Measurements from ENCODE around the gene BANK1. TPM values are rescaled to one million over a fixed set of nuclear protein-coding genes. Genes with fewer than 3 reads are reported as not detected.

The BANK1 gene
- total RNA-seq, 3 donors from 2014 or later = 0.98 to 13.3 (median 2.0) TPM

DNA sequence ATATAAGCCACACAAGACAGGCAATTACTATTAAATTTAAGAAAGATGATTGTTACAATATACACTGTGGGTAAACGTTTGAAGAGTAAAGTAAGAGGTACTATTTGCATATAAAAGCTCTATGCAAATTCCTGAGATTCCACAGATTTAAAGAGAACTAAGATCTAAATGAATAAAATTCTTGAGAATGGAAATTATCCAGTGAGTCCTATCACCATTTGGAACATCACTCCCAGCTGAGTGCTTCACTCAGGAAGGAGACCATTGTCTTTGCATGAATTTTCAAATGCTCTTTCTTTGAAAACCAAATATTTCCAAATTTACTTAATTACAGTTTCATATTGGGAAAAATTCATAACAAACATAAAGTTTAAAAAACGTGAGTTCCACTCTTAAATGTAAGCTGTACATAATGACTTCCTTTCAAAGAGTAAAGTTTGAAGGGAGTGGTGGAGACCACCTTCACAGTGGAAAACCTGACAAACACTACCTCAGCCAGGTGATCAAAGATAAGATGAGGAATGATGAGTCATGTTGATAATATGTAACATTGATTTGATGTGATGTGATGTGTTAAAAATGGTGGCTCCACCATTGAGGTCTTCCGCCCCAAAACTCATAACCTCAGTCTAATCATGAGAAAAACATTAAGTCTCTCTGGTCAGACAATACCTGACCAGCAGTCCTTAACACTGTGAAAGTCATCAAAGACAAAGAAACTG, 159.9 kb downstream of the BANK1 start:
- no peaks in the 10 kb centered on the region for H3K36me3 ChIP-seq
- TF ChIP-seq, protein P1, sequence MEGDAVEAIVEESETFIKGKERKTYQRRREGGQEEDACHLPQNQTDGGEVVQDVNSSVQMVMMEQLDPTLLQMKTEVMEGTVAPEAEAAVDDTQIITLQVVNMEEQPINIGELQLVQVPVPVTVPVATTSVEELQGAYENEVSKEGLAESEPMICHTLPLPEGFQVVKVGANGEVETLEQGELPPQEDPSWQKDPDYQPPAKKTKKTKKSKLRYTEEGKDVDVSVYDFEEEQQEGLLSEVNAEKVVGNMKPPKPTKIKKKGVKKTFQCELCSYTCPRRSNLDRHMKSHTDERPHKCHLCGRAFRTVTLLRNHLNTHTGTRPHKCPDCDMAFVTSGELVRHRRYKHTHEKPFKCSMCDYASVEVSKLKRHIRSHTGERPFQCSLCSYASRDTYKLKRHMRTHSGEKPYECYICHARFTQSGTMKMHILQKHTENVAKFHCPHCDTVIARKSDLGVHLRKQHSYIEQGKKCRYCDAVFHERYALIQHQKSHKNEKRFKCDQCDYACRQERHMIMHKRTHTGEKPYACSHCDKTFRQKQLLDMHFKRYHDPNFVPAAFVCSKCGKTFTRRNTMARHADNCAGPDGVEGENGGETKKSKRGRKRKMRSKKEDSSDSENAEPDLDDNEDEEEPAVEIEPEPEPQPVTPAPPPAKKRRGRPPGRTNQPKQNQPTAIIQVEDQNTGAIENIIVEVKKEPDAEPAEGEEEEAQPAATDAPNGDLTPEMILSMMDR (IDR thresholded peaks at IDR 0.05) = no peak
- no peak for TF ChIP-seq POLR2A (IDR thresholded peaks at IDR 0.05)
- no peak for DNase-seq (ENCODE audit: low spot score in 2 of 2)
- no peaks in the 10 kb centered on the region for H3K27me3 ChIP-seq
- H3K4me3 ChIP-seq = no peak overlapping the region
- no peaks in the 10 kb centered on the region for H3K9me3 ChIP-seq
- intact Hi-C loops (cut with DNase I; ENCODE audit: low total_unique reads) = no loop called here
- no peaks in the 10 kb centered on the region for H3K4me1 ChIP-seq
- no peak overlapping the region for H3K27ac ChIP-seq

- TF ChIP-seq POLR2A (IDR thresholded peaks at IDR 0.05) (no peak), POLR2AphosphoS5 (IDR thresholded peaks at IDR 0.05) (no peak)
- TF ChIP-seq, protein P1 (IDR thresholded peaks at IDR 0.05) = no peak
- no peaks in the 10 kb centered on the region for H3K27me3 ChIP-seq
- H3K9me3 ChIP-seq = no peaks in the 10 kb centered on the region
- no peak overlapping the region for H3K4me3 ChIP-seq
- intact Hi-C loops (cut with DNase I; ENCODE audit: low total_unique reads) = no loop called here
- no peaks in the 10 kb centered on the region for H3K4me1 ChIP-seq
- no peaks in the 10 kb centered on the region for H3K36me3 ChIP-seq
- no peak overlapping the region for H3K27ac ChIP-seq
- no peak for DNase-seq (ENCODE audit: low spot score in 2 of 2)
These were observed 162.5 kb downstream of the BANK1 start for GRCh38 chr4:101952985-101953384.

DNA sequence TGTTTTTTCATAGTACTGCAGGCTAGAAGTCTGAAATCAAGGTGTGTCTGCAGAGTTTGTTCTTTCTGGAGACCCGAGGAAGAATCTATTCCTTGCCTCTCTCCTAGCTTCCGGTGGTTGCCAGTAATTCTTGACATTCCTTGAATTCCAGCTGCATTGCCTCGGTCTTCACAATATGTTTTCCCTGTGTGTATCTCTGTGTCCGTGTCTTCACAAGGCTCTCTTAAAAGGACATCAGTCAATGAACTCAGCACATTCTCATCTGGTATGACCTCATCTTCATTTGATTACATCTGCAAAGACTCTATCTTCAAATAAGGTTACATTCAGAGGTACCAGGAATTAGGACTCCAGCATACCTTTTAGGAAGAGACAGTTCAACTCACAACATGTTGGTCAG, 163.4 kb downstream of the BANK1 start:
- no peaks in the 10 kb centered on the region for H3K9me3 ChIP-seq
- TF ChIP-seq POLR2A (IDR thresholded peaks at IDR 0.05) (no peak), POLR2AphosphoS5 (IDR thresholded peaks at IDR 0.05) (no peak)
- TF ChIP-seq, protein P1 (IDR thresholded peaks at IDR 0.05) = no peak
- no peaks in the 10 kb centered on the region for H3K27me3 ChIP-seq
- no peaks in the 10 kb centered on the region for H3K4me1 ChIP-seq
- no peak overlapping the region for H3K27ac ChIP-seq
- H3K4me3 ChIP-seq = no peak overlapping the region
- intact Hi-C loops (cut with DNase I; ENCODE audit: low total_unique reads) = no loop called here
- no peak for DNase-seq (ENCODE audit: low spot score in 2 of 2)
- H3K36me3 ChIP-seq = no peaks in the 10 kb centered on the region

GRCh38 chr4:101954351-101954750, 163.8 kb downstream of the BANK1 start:
- intact Hi-C loops (cut with DNase I; ENCODE audit: low total_unique reads) = no loop called here
- Histone ChIP-seq H3K27me3 (no peaks in the 10 kb centered on the region), H3K36me3 (no peaks in the 10 kb centered on the region), H3K27ac (no peak overlapping the region), H3K4me1 (no peaks in the 10 kb centered on the region), H3K4me3 (no peak overlapping the region), H3K9me3 (no peaks in the 10 kb centered on the region)
- TF ChIP-seq, protein P1 (IDR thresholded peaks at IDR 0.05) = no peak
- no peak for DNase-seq (ENCODE audit: low spot score in 2 of 2)

DNA sequence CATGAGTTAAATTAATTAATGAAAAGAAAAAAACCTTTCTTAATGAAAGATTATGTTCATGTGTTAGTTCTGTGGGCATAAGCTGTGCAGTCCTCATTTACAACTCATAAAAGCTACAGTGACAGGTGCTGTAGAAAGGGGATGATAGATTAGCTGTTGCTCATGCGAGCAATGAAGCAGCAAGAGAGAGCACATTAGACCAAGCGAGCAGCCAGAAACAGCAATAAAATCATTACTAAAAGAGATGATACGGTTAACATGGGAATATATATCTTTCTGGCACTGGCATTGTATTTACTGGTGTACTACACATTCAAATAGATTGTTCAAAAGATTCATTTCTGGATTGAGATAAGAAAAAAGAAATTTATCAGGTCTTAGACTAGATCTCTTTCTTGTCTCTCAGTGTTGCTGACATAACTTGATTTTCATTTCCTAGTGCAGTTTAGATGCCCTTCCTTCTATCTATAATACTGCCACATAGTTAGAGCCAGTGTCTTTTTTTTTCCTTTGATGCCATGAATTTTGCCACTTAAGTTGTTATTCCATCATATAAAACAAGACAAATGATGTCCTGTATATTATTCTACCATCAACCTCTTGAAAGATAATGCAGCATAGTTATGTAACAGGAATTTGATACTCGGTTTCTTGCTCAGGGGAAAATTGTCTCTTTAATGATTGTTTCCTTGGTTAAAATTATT, 164.6 kb downstream of the BANK1 start:
- H3K27ac ChIP-seq = no peak overlapping the region
- H3K9me3 ChIP-seq = no peaks in the 10 kb centered on the region
- no peaks in the 10 kb centered on the region for H3K4me1 ChIP-seq
- H3K27me3 ChIP-seq = no peaks in the 10 kb centered on the region
- H3K36me3 ChIP-seq = no peaks in the 10 kb centered on the region
- no peak overlapping the region for H3K4me3 ChIP-seq
- no peak for DNase-seq (ENCODE audit: low spot score in 2 of 2)
- intact Hi-C loops (cut with DNase I; ENCODE audit: low total_unique reads) = no loop called here
- TF ChIP-seq, protein P1 (IDR thresholded peaks at IDR 0.05) = no peak
- TF ChIP-seq POLR2AphosphoS5 (IDR thresholded peaks at IDR 0.05) (no peak), POLR2A (IDR thresholded peaks at IDR 0.05) (no peak)

Measured in breast epithelium (tissue), 4 donors.